Astrocyte (in vitro differentiated cells and primary cell): ENCODE results near the gene SUGCT.

Experiments
- CTCF ChIP-seq: IDR thresholded peaks from 2 replicates; pipeline ENCODE4 v1.5.1; 2011; ENCODE audit warnings: low read depth, mild to moderate bottlenecking, inconsistent platforms, low read length, moderate library complexity; ENCODE audit not compliant: insufficient read depth
- EZH2 ChIP-seq: IDR thresholded peaks from 2 replicates; pipeline ENCODE4 v1.6.1; 2012; ENCODE audit warnings: mild to moderate bottlenecking, low read length, inconsistent platforms; ENCODE audit not compliant: insufficient read depth

GRCh38 chr7:40530292-40530691 is 395.5 kb downstream of the SUGCT start:
- TF ChIP-seq CTCF (no peak), EZH2 (no peak)
